ENCODE data around the gene SYCE3.
A peak's percentile ranks its signal among the peaks of the same experiment; 100 is the strongest.
"Not testable (repeated sequence)": the region's sequence is repeated elsewhere in the genome, so short reads cannot be mapped to it uniquely, and the experiment has no call there.

Gene SYCE3

GRCh38 chr22:50520826-50521453 is 41.8 kb downstream of the SYCE3 start:
- no peak for DNase-seq (ENCODE audit: low spot score)

GRCh38 chr22:50520184-50520583 is 42.5 kb downstream of the SYCE3 start:
- not testable (repeated sequence) for DNase-seq (ENCODE audit: low spot score)

GRCh38 chr22:50519151-50519550 is 43.6 kb downstream of the SYCE3 start:
- no peak for DNase-seq (ENCODE audit: low spot score)

GRCh38 chr22:50518606-50519005 is 44.1 kb downstream of the SYCE3 start:
- no peak for DNase-seq (ENCODE audit: low spot score)

- no peak for DNase-seq (ENCODE audit: low spot score)
Observed at GRCh38 chr22:50517495-50518260, 45.0 kb downstream of the SYCE3 start.

GRCh38 chr22:50516891-50517290 is 45.8 kb downstream of the SYCE3 start:
- no peak for DNase-seq (ENCODE audit: low spot score)

- DNase-seq (ENCODE audit: low spot score) = no peak
Observed at GRCh38 chr22:50516068-50516467, 46.7 kb downstream of the SYCE3 start.

- DNase-seq (ENCODE audit: low spot score) = no peak
Observed at GRCh38 chr22:50513175-50513574, 49.5 kb downstream of the SYCE3 start.

GRCh38 chr22:50508897-50509296 is 53.8 kb downstream of the SYCE3 start:
- DNase-seq (ENCODE audit: low spot score) = no peak

DNA sequence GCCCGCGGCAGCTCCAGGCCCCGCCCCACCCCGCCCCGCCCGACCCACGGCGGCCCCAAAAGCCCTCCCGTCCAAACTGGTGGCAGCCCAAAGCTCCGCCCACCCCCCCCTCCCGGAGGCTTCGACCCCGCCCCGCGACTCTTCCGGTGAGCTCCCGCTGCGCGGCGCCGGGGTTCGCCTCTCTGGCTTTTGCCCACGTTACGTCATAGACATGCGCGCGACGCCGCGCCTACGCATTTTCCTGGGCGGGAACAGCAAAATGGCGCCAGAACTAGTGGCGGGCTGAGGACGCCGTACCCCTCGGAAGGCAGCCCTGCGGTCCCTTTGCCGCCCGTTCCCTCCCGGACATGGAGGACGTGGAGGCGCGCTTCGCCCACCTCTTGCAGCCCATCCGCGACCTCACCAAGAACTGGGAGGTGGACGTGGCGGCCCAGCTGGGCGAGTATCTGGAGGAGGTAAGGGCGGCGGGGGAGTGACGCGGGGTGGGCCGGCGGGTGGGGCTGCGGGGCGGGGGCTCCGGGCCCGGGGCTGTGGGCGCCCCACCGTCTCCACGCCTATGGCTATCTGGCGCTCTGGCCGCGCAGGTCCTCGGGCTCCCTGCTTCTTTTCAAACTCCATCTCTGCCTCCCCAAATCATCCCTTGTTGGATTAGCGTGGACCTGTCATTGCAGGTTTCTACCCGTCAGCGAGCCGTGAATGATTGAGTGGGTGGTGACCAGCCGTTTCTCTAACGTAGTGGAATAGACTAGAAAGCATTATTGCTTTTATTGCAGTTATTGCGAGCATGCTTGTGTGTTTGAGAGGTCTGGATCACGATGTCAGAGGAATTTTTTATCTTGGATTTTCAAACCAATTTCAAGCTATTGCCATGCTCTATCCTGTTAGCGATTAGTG is 54.5 kb downstream of the SYCE3 start, which contains the start of gene NCAPH2:
Gene NCAPH2 (plus strand): TSS at position 234 of the 894 bp plus-strand sequence. CDS start 114 bp downstream, at position 348.
- DNase-seq (ENCODE audit: low spot score) = peak; percentile 97

DNA sequence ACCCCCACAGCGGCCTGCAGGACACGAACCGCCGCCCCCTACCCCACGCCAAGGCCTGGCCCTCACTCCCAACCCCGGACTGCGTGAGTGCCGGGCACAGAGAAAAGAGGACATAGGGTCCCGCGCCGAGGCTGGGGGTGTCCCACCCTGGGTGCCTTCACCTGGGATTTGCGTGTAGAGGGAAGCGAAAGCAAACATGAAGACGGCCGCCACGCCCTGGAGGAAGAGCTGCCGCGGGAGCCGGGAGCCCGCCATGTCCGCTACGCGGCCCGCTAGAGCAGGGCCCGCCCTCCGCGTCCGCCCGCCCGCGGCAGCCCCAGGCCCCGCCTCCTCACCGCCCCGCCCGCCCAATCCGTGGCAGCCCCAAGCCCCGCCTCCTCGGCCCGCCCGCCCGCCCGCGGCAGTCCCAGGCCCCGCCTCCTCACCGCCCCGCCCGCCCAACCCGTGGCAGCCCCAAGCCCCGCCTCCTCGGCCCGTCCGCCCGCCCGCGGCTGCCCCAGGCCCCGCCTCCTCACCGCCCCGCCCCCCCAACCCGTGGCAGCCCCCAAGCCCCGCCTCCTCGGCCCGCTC is 55.2 kb downstream of the SYCE3 start, which contains the start of gene LMF2:
Gene LMF2 (minus strand): TSS at position 282 of the 570 bp plus-strand sequence. CDS start 27 bp downstream, at position 255.
- peak; percentile 92 for DNase-seq (ENCODE audit: low spot score)

DNA sequence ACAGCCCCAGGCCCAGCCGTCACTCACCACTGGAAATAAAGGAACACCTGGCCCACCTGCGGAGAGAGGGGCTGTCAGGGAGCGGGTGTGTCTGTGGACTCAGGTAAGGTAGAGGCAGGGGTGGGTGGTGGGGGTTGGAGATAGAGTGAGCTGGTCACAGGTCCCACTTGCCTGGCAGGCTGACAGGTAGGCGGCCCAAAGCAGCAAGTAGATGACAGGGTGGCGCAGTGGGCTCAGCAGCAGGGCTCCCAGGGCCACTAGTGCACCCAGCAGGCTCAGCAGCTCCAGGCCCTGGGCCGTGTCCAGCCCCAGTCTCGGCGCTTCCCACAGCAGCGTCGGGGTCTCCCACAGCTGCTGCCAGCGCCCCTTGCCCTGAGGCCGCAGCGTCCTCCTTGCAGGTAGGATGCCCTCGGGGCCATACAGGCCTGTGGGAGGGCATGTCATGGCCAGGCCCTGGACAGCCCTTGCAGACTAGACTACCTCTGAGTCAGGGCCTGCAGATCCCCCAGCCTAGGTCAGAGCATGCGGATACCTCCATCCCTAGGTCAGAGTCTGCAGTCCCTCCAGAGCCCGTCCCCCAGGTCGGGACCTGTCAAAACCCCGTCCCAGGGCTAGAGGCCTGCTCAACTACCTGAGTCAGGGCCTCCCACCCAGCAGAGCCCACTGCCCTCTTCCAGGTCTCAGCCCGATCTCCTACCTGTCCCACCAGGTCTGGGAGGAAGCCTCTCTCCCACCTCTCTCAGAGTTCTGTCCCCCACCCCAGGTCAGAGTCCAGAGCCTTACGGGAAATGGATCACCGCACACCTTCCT is 55.9 kb downstream of the SYCE3 start:
- DNase-seq (ENCODE audit: low spot score) = no peak

- no peak for DNase-seq (ENCODE audit: low spot score)
Observed at GRCh38 chr22:50505776-50506610, 56.7 kb downstream of the SYCE3 start.

DNA sequence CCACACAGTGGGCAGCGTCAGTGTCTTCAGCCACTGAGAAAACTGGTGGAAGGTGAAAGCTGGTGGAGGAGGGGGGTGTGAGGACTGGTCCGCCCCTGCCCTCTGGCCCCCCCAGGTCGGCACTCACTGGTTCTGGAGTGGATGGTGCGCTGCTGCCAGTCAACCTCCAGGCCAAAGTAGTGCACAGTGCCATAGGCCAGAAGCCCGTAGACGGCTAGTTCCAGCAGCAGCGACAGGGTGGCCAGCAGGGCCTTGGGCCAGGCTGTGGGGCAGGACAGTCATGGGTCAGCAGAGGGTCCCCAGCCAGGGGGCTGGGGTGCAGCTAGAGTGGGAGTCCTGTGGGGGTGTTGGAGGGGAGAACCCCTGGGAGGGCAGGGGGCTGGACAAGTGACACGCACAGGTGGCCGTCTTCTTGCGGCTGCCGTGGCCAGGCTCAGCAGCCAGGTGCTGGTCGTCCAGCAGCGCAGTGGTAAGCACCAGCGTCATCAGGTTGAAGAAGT is 57.4 kb downstream of the SYCE3 start:
- DNase-seq (ENCODE audit: low spot score) = no peak

- no peak for DNase-seq (ENCODE audit: low spot score)
Observed at GRCh38 chr22:50504369-50505211, 58.1 kb downstream of the SYCE3 start.

- no peak for DNase-seq (ENCODE audit: low spot score)
Observed at GRCh38 chr22:50503475-50504145, 59.1 kb downstream of the SYCE3 start.

- no peak for DNase-seq (ENCODE audit: low spot score)
Observed at GRCh38 chr22:50502628-50503474, 59.9 kb downstream of the SYCE3 start.

DNA sequence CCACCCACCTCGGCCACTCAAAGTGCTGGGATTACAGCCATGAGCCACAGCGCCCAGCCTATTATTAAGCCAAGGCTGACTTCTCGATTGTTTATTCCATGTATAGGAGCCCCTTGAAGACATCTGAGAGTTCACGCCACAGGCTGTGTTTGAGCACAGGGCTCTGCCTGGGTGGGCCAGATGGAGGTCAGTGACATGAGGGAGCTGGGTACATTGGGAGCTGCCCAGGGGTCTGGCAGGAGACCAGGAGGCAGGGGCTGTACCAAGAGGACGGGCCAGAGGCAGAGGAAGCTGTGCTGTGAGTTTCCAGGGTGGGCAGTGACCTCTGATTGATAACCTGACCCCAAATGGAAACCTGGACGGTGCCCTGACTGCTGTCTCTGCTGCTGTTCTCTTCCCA is 60.6 kb downstream of the SYCE3 start:
- no peak for DNase-seq (ENCODE audit: low spot score)
